Adipocyte (in vitro differentiated cells): ENCODE results near the gene CRK.
A peak's percentile ranks its signal among the peaks of the same experiment; 100 is the strongest.

Experiments used
- DNase-seq: peaks from one replicate; pipeline ENCODE4 v3.0.0-alpha.2; 2015; ENCODE audit warnings: low read depth
- H3K27me3 ChIP-seq: replicated peaks from 2 replicates; pipeline ENCODE4 v1.7.0; 2013; ENCODE audit warnings: mild to moderate bottlenecking, low read length, moderate library complexity; ENCODE audit not compliant: control insufficient read depth, insufficient read depth
- H3K36me3 ChIP-seq: 2 replicates; pipeline ENCODE4 v1.7.0; 2013; ENCODE audit warnings: low read length, mild to moderate bottlenecking, moderate library complexity; ENCODE audit not compliant: control insufficient read depth, insufficient read depth, severe bottlenecking
- H3K4me1 ChIP-seq: 2 replicates; pipeline ENCODE4 v1.7.0; 2013; ENCODE audit warnings: mild to moderate bottlenecking, low read length, moderate library complexity; ENCODE audit not compliant: control insufficient read depth, insufficient read depth
- H3K4me3 ChIP-seq: 2 replicates; pipeline ENCODE4 v1.7.0; 2013; ENCODE audit warnings: mild to moderate bottlenecking, low read length, moderate library complexity
- H3K9ac ChIP-seq: 2 replicates; pipeline ENCODE4 v1.7.0; 2013; ENCODE audit warnings: mild to moderate bottlenecking, low read length, moderate library complexity
- H3K9me3 ChIP-seq: 2 replicates; pipeline ENCODE4 v1.7.0; 2013; ENCODE audit warnings: mild to moderate bottlenecking, low read length, moderate library complexity; ENCODE audit not compliant: control insufficient read depth

CRK gene

DNA sequence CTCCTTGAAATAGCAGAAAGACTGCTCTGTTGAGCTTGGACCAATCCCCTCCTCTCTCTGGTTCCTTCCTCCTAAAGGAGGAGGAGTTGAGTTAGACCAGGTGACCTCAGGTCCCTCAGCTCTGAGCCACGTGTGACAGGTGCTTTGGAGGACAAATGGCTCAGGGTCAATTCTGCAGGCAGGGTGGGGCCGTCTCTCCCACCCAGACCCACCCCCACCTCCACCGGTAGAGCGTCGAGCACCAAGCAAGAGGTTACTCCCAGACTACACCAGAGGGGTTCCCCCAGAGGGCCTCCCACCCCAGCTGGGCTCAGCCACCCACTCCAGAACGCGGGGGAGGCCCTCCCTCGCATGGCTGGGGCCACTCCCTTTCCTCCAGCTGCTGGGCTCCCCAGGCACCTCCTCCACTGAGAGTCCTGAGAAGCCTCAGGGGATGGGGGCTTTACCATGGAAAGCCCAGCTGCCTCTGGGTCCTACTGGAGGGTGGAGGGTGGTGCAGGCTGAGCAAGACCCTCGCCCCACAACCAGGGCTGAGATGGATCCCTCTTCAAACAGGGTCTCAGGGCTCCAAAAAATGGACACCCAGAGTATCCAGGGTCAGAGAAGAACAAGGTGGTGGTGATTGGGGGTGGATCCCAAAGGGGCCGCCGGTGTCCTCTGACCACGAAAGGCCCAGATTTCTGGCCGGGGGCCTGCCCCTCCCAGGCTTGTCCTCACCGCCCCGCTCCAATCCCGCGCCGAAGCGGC is 28.8 kb upstream of the CRK start:
- Histone ChIP-seq H3K9ac (peak overlapping the region; percentile 88), H3K4me1 (peaks cover 49% of the 10 kb centered on the region), H3K36me3 (peaks cover 29% of the 10 kb centered on the region), H3K4me3 (peak overlapping the region; percentile 82), H3K9me3 (no peaks in the 10 kb centered on the region), H3K27me3 (no peaks in the 10 kb centered on the region)
- peak; percentile 81 for DNase-seq

DNA sequence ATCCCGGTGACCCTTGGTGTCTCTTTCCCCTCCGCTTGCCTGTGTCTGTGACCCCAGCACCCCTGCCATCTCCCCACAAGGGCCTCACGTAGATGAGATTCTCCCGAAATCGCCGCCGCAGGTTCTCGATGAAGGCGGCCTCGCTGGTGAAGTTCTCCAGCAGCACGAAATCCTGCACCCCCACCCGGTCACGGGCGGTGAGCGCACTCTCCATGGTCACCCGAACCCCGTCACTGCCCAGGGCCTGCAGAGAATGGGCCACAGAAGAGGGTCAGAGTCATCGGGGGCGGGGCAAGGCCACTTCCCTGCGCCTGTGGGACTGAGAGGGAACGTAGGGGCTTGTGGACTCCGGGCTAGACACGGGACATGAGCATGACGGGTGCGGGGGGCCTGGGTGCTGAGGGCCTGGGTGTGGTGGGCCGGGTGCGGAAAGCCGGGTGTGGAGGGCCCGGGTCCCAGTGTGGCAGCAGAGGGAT is 28.1 kb upstream of the CRK start:
- Histone ChIP-seq H3K36me3 (peaks cover 31% of the 10 kb centered on the region), H3K4me3 (no peak overlapping the region), H3K27me3 (no peaks in the 10 kb centered on the region), H3K9me3 (no peaks in the 10 kb centered on the region), H3K4me1 (peaks cover 42% of the 10 kb centered on the region), H3K9ac (no peak overlapping the region)
- no peak for DNase-seq

DNA sequence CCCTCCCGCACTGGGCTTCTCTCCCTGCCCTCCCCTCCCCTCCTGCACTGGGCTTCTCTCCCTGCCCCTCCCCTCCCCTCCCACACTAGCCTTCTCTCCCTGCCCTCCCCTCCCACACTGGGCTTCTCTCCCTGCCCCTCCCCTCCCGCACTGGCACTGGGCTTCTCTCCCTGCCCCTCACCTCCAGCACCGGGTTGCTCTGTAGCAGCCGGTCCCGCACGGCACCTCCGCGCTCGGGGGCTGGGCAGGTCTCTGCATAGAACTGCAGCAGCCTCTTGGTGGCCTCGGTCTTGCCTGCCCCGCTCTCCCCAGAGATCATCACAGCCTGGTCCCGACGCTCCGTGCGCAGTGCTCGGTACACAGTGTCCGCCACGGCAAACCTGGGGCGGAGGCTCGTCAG is 26.6 kb upstream of the CRK start:
- peaks cover 45% of the 10 kb centered on the region for H3K36me3 ChIP-seq
- H3K4me3 ChIP-seq: no peak overlapping the region
- no peak overlapping the region for H3K9ac ChIP-seq
- no peak for DNase-seq
- H3K4me1 ChIP-seq: peaks cover 33% of the 10 kb centered on the region
- no peaks in the 10 kb centered on the region for H3K9me3 ChIP-seq
- no peaks in the 10 kb centered on the region for H3K27me3 ChIP-seq

DNA sequence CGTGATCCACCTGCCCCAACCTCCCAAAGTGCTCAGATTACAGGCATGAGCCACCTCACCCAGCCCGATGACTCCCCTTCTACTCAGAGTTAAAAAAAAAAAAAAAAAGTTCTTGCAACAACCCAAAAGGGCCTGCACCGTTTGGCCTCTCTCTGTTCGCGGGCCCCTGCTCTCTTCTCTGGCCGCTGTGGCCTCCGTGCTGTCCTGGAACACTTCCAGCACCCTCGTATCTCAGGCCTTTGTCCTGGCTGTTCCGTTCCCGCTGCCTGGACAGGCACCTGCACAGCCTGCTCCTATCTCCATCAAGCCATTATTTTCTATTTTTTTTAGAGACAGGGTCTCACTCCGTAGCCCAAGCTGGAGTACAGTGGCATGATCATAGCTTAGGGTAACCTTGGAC is 25.7 kb upstream of the CRK start:
- H3K4me3 ChIP-seq: no peak overlapping the region
- no peaks in the 10 kb centered on the region for H3K9me3 ChIP-seq
- DNase-seq: no peak
- H3K27me3 ChIP-seq: no peaks in the 10 kb centered on the region
- no peak overlapping the region for H3K9ac ChIP-seq
- peaks cover 29% of the 10 kb centered on the region for H3K4me1 ChIP-seq
- peaks cover 54% of the 10 kb centered on the region for H3K36me3 ChIP-seq

DNA sequence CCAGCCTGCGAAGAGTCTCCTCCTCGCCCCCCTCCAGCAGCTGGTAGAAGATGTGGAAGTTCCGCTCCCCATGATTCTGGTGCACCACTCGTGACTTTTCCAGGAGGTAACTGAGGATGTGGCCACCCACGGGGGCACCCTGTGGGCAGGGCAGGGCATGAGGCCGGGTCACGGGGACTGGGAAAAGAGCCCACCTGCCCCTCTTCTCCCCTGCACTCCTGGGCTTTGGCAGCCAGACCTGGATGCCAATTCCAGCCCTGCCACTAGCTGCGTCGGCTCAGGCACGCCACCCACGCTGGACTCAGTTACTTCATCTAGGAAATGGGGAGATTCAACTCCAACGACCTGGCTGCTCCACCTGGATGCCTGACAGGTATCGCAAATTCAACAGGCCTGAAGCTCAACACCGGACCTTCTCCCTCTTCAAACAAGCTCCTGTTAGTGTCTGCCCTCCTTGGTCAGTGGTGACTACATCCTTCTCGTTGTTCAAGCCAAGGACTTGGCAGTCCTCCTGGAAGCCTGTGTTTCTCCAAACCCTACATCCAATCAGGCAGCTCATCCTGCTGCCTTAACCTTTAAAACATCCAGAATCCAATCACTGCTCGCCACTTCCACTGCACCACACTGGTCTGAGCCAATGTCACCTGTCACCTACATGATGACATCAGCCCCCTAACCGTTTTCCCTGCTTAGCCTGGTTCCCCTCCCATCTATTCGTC is 24.9 kb upstream of the CRK start:
- peaks cover 31% of the 10 kb centered on the region for H3K4me1 ChIP-seq
- no peaks in the 10 kb centered on the region for H3K9me3 ChIP-seq
- peaks cover 57% of the 10 kb centered on the region for H3K36me3 ChIP-seq
- H3K4me3 ChIP-seq: no peak overlapping the region
- no peak overlapping the region for H3K9ac ChIP-seq
- no peak for DNase-seq
- no peaks in the 10 kb centered on the region for H3K27me3 ChIP-seq

DNA sequence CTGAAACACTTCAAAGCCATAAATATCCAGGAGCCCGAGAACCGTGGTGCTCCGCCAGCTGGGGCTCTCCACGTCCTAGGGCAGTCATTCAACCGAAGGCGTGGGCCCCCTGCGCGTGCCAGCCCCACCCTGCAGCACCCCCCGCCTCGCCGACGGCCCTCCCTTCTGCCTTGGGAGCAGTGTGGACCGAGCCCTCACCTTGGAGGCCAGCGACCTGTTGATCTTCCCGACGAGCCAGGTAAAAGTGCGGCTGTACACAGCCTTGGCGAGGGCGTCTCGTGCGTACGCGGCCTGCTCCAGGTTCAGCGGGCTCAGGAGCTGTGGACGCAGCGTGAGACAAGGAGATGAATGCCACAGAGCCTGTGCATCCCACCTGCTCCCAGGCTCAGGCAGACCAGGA is 22.4 kb upstream of the CRK start:
- no peaks in the 10 kb centered on the region for H3K27me3 ChIP-seq
- H3K9ac ChIP-seq: no peak overlapping the region
- H3K9me3 ChIP-seq: no peaks in the 10 kb centered on the region
- peaks cover 76% of the 10 kb centered on the region for H3K36me3 ChIP-seq
- no peak for DNase-seq
- no peak overlapping the region for H3K4me3 ChIP-seq
- peaks cover 38% of the 10 kb centered on the region for H3K4me1 ChIP-seq

DNA sequence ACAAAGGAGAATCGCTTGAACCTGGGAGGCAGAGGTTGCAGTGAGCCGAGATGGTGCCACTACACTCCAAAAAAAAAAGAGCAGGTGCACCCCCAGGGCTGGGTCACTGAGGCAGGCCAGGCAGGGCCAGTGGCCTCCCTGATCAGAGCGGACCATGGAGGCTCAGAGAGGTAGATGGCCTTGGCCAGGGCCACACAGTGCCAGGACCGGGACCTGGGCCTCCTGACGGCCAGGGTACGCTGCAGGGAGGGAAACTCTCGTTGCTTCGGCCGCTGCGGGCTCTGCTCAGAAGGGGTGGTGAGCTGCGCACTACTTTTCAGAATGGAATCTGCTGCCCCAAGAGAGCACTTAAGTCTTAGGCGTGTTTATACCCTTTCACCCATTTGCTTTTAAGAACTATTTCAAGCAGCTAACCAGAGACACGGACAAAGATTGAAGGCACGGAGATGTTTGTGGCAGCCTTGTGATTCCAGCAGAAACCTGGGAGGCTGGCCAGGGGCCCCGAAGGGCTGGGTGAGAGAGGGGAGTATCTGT is 19.4 kb upstream of the CRK start:
- H3K9me3 ChIP-seq: no peaks in the 10 kb centered on the region
- peaks cover 78% of the 10 kb centered on the region for H3K36me3 ChIP-seq
- DNase-seq: no peak
- peak overlapping the region; percentile 65 for H3K9ac ChIP-seq
- peaks cover 14% of the 10 kb centered on the region for H3K4me1 ChIP-seq
- H3K27me3 ChIP-seq: no peaks in the 10 kb centered on the region
- H3K4me3 ChIP-seq: peak overlapping the region; percentile 36

DNA sequence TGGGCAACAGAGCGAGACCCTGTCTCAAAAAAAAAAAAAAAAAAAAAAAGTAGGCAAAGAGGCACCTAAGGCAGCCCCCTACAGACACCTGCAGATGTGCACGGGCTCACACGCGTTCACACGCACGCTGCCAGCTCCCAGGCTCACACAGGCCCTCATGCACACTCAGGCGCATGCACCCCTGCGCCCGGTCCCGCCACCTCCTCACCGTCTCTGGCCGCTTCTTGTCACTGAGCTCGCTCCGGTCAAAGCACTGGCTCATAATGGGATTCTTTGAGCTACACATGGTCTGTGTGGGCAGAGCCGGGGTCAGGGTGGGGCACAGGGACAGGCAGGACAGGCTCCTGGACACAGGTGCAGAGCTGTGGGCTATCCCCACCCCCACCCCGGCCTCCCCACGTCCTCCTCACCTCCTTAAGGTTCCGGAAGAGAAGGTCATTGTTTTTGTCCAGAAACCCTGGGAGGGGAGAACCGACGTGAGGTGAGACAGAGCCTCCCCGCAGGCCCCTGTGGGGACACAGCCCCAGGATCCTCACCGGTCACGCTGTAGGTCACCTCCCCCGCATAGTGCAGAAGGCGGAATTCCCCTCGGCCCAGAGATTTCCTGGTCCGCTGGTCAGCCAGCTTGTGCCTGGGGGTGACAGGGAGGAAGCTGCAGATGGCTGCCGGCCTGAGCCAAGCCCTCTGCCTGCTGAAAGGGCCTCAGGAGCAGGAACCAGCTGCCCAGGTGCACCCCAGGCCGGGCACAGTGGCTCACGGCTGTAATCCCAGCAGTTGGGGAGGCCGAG is 18.6 kb upstream of the CRK start:
- Histone ChIP-seq H3K36me3 (peaks cover 82% of the 10 kb centered on the region), H3K9me3 (no peaks in the 10 kb centered on the region), H3K9ac (peak overlapping the region; percentile 65), H3K4me1 (peaks cover 14% of the 10 kb centered on the region), H3K27me3 (no peaks in the 10 kb centered on the region), H3K4me3 (no peak overlapping the region)
- no peak for DNase-seq

DNA sequence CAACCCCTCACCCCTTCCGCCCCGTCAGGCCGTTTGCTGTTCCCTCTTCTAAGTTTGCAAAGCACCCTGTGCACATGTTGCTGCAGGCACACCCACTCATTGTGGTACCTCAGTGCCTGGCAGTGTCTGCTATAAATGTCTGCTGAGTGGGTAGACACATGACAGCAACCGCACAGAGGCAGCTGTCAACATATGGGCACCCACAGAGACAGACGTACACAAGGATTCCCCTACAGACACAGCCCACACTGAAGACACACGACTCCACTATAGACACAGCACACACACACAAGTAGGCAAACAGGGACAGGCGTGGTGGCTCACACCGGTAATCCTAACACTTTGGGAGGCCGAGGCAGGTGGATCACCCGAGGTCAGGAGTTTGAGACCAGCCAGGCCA is 17.8 kb upstream of the CRK start:
- Histone ChIP-seq H3K4me3 (no peak overlapping the region), H3K4me1 (peaks cover 14% of the 10 kb centered on the region), H3K9ac (no peak overlapping the region), H3K9me3 (no peaks in the 10 kb centered on the region), H3K27me3 (no peaks in the 10 kb centered on the region), H3K36me3 (peaks cover 85% of the 10 kb centered on the region)
- no peak for DNase-seq

DNA sequence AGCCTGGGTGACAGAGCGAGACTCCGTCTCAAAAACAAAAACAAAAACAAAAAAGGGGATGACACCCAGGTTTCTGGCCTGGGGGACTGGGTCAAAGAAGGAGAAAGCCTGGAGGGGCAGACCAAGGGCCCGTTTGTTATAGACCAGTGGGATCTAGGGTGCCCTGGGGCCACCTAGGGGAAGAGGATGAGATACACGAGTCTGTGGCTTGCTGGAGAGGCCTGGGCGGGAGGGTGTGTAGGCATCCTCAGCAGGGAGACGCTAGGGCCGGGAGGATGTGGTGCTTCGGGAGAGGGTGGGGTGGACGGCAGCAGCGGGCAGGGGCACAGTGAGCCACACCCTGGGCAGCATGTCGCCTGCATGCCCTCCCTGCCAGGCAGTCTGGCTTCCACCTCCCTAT is 17.1 kb upstream of the CRK start:
- DNase-seq: no peak
- H3K9ac ChIP-seq: no peak overlapping the region
- no peaks in the 10 kb centered on the region for H3K27me3 ChIP-seq
- H3K4me3 ChIP-seq: no peak overlapping the region
- H3K9me3 ChIP-seq: no peaks in the 10 kb centered on the region
- H3K36me3 ChIP-seq: peaks cover 85% of the 10 kb centered on the region
- peaks cover 17% of the 10 kb centered on the region for H3K4me1 ChIP-seq
